Stomach (tissue), 4 donors: ENCODE measurements around the gene KRT38.

Experiments used
- CTCF ChIP-seq, 7 experiments: fragments of 450-650 bp in 4 of 7; fragments of 200-600 bp in 3 of 7; sonication (generic) in 3 of 7; IDR thresholded peaks; one replicate each; pipeline ENCODE4 v1.5.1; 2016 to 2019; ENCODE audit warnings: antibody characterized with exemption in 7 of 7, control low read depth in 2 of 7, mild to moderate bottlenecking in 1 of 7
- POLR2AphosphoS5 ChIP-seq, 3 donors: sonication (generic); formaldehyde crosslinking; IDR thresholded peaks; one replicate each; pipeline ENCODE4 v1.6.1; 2016; ENCODE audit warnings: antibody characterized with exemption in 3 of 3

- TF ChIP-seq CTCF (IDR thresholded peaks at IDR 0.05) (no peak), POLR2AphosphoS5 (IDR thresholded peaks at IDR 0.05) (no peak)
Observed at GRCh38 chr17:41451154-41451728, 10.5 kb upstream of the KRT38 start.
